Measurements from ENCODE around the gene PRKN. TPM values are rescaled to one million over a fixed set of nuclear protein-coding genes. Genes with fewer than 3 reads are reported as not detected.

Gene PRKN
- total RNA-seq, 1 experiment from 2014 or later: not detected

- BruUV-seq (replicated peaks): no TSS peak
- H3K4me2 ChIP-seq: no peak overlapping the region
- peaks cover 4% of the 10 kb centered on the region; the same call in 1 of the 2 replicates for H3K27me3 ChIP-seq (ENCODE audit: insufficient read depth, low read depth)
- no peaks in the 10 kb centered on the region for H4K20me1 ChIP-seq (ENCODE audit: insufficient read depth)
- H3K27ac ChIP-seq: no peak overlapping the region
- no peak for TF ChIP-seq CTCF (conservative IDR thresholded peaks at IDR 0.05)
- TF ChIP-seq EZH2 (IDR thresholded peaks at IDR 0.05; ENCODE audit: low read depth): no peak
- POLR2A ChIA-PET (ENCODE audit: unreplicated experiment): no interaction called here
- H3K9me3 ChIP-seq (ENCODE audit: insufficient read depth, low read depth): no peaks in the 10 kb centered on the region
- DNase-seq: no peak
- H2AFZ ChIP-seq: no peak overlapping the region
- H3K36me3 ChIP-seq (ENCODE audit: low read depth): no peaks in the 10 kb centered on the region
- no peaks in the 10 kb centered on the region for H3K79me2 ChIP-seq (ENCODE audit: low read depth)
- no peaks in the 10 kb centered on the region for H3K9me2 ChIP-seq (ENCODE audit: insufficient read depth)
- CTCF ChIA-PET: no interaction called here
- intact Hi-C loops (cut with micrococcal nuclease; ENCODE audit: unreplicated experiment): no loop called here
- no peak overlapping the region for H3K4me3 ChIP-seq
- H3K4me1 ChIP-seq (replicated peaks; ENCODE audit: insufficient read depth): no peaks in the 10 kb centered on the region
- no peaks in the 10 kb centered on the region for H3F3A ChIP-seq (ENCODE audit: insufficient read depth, low read depth)
Observed at GRCh38 chr6:161686655-161687054, 1040.9 kb downstream of the PRKN start.

- Histone ChIP-seq H3K4me1 (replicated peaks; ENCODE audit: insufficient read depth) (no peaks in the 10 kb centered on the region), H3K79me2 (ENCODE audit: low read depth) (no peaks in the 10 kb centered on the region), H3K27me3 (ENCODE audit: insufficient read depth, low read depth) (peaks cover 4% of the 10 kb centered on the region; the same call in 1 of the 2 replicates), H3K9me2 (ENCODE audit: insufficient read depth) (no peaks in the 10 kb centered on the region), H3K4me2 (no peak overlapping the region), H4K20me1 (ENCODE audit: insufficient read depth) (no peaks in the 10 kb centered on the region), H2AFZ (no peak overlapping the region), H3K36me3 (ENCODE audit: low read depth) (no peaks in the 10 kb centered on the region), H3K27ac (no peak overlapping the region), H3K9me3 (ENCODE audit: insufficient read depth, low read depth) (no peaks in the 10 kb centered on the region), H3K4me3 (no peak overlapping the region), H3F3A (ENCODE audit: insufficient read depth, low read depth) (no peaks in the 10 kb centered on the region)
- TF ChIP-seq CTCF (conservative IDR thresholded peaks at IDR 0.05) (no peak), EZH2 (IDR thresholded peaks at IDR 0.05; ENCODE audit: low read depth) (no peak)
- no peak for DNase-seq
- POLR2A ChIA-PET (ENCODE audit: unreplicated experiment): no interaction called here
- no TSS peak for BruUV-seq (replicated peaks)
- intact Hi-C loops (cut with micrococcal nuclease; ENCODE audit: unreplicated experiment): no loop called here
- CTCF ChIA-PET: no interaction called here
Observed at GRCh38 chr6:161684731-161685475, 1042.7 kb downstream of the PRKN start.

GRCh38 chr6:161683400-161683799 lies 1044.2 kb downstream of the PRKN start:
- no peak overlapping the region for H3K4me3 ChIP-seq
- ChIA-PET POLR2A (ENCODE audit: unreplicated experiment) (no interaction called here), CTCF (no interaction called here)
- H3K9me3 ChIP-seq (ENCODE audit: insufficient read depth, low read depth): no peaks in the 10 kb centered on the region
- no peak overlapping the region for H3K4me2 ChIP-seq
- intact Hi-C loops (cut with micrococcal nuclease; ENCODE audit: unreplicated experiment): no loop called here
- no TSS peak for BruUV-seq (replicated peaks)
- H3K4me1 ChIP-seq (replicated peaks; ENCODE audit: insufficient read depth): no peaks in the 10 kb centered on the region
- no peak for DNase-seq
- TF ChIP-seq CTCF (conservative IDR thresholded peaks at IDR 0.05): no peak
- TF ChIP-seq EZH2 (IDR thresholded peaks at IDR 0.05; ENCODE audit: low read depth): no peak
- peaks cover 4% of the 10 kb centered on the region; the same call in 1 of the 2 replicates for H3K27me3 ChIP-seq (ENCODE audit: insufficient read depth, low read depth)
- H3K9me2 ChIP-seq (ENCODE audit: insufficient read depth): no peaks in the 10 kb centered on the region
- H3K79me2 ChIP-seq (ENCODE audit: low read depth): no peaks in the 10 kb centered on the region
- no peaks in the 10 kb centered on the region for H3K36me3 ChIP-seq (ENCODE audit: low read depth)
- no peaks in the 10 kb centered on the region for H3F3A ChIP-seq (ENCODE audit: insufficient read depth, low read depth)
- H4K20me1 ChIP-seq (ENCODE audit: insufficient read depth): no peaks in the 10 kb centered on the region
- no peak overlapping the region for H2AFZ ChIP-seq
- no peak overlapping the region for H3K27ac ChIP-seq
